GM18505 (cell line): Measurements from ENCODE around the gene BCAN.

Source experiments
- ATAC-seq: cut with Tn5 transposase; IDR thresholded peaks from one replicate; pipeline ENCODE4 v1.9.1; 2021; ENCODE audit not compliant: unreplicated experiment
- POLR2A ChIP-seq: IDR thresholded peaks from 4 replicates; pipeline ENCODE4 v1.6.1; 2011; ENCODE audit warnings: borderline replicate concordance; ENCODE audit not compliant: insufficient read depth, insufficient read length; ENCODE audit errors: extremely low read depth

The BCAN gene

DNA sequence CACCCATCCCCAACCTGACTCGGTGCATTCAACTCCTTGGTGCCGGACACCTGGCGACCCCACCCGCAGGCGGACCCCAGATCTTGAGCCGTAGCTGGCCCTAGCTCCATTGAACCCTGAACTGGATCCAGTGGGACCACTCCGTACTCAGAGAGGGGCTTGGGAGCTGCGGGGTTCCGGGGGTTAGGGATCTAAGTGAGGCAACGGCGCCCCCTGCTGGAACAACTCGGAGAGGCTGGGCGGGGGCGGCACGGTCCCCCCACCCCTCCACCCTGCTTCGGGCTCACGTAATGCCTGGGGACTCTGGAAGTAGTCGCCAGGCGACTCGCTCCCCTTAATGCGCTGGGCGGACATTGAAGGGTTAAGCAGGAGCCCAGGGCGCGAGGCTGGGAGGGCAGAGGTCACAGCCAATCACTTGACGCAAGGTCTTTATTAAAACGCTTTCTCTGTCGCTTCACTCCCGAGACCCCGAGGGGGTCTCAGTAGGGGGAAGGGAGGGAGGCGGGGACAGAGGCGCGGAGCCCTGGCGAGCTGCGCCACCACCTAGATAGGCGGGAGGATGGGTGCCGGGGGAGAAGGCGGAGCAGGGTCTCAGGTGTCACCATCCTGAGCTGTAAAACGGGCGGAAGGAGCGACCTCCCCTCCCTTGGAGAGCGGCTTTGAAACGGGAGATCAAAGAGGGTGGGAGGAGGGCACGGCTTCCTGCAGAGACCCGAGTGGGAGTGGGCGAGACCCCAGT is 64.2 kb downstream of the BCAN start:
- no peak for ATAC-seq
- TF ChIP-seq POLR2A = no peak

- ATAC-seq = no peak
- TF ChIP-seq POLR2A = no peak
These were observed 64.9 kb downstream of the BCAN start for GRCh38 chr1:156706657-156707416.

- ATAC-seq = no peak
- no peak for TF ChIP-seq POLR2A
These were observed 65.7 kb downstream of the BCAN start for GRCh38 chr1:156707417-156708217.

- no peak for ATAC-seq
- no peak for TF ChIP-seq POLR2A
These were observed 66.3 kb downstream of the BCAN start for GRCh38 chr1:156708218-156708661.

DNA sequence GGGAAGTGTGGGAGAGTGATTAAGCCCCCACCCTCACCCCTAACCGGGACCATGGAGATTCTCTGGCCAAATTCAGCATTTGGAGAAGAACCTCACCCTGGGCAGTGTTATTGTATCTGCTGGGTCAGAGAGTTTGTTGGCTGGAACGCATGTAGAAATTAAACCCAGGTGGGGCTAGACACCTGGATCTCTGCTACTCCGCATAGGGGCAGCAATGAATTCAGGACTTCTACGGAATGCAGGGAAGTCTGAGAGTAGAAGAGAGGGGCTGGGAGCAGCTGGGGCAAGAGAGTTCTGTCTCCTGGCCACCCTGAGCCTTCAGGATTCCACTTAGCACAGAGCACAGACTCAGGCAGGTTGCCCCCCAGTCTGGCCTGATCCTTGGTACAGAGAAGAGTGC is 67.1 kb downstream of the BCAN start:
- TF ChIP-seq POLR2A = no peak
- no peak for ATAC-seq
